Thyroid gland (tissue), 4 donors: ENCODE data around the gene GLB1L. TPM values are rescaled to one million over a fixed set of nuclear protein-coding genes. Genes with fewer than 3 reads are reported as not detected.

Source experiments
- DNase-seq, 2 donors: peaks; one replicate each; pipeline ENCODE4 v3.0.0-alpha.2; 2019
- H3K27ac ChIP-seq, 3 donors: fragments of 200-600 bp; sonication (generic); 1 replicate in 2 of 3; 2 replicates in 1 of 3; pipeline ENCODE4 v1.5.1; 2016 to 2019; ENCODE audit warnings: mild to moderate bottlenecking in 1 of 3, moderate library complexity in 1 of 3
- H3K27me3 ChIP-seq: fragments of 200-600 bp; sonication (generic); one replicate; pipeline ENCODE4 v1.5.1; 2019
- H3K36me3 ChIP-seq, 2 donors: fragments of 200-600 bp; sonication (generic); one replicate each; pipeline ENCODE4 v1.5.1; 2016 to 2019
- H3K4me1 ChIP-seq, 2 donors: fragments of 200-600 bp; sonication (generic); one replicate each; pipeline ENCODE4 v1.5.1; 2017 to 2019
- H3K4me3 ChIP-seq, 3 donors: fragments of 200-600 bp; sonication (generic); replicated peaks in 1 of 3; 1 replicate in 2 of 3; 2 replicates in 1 of 3; pipeline ENCODE4 v1.5.1; 2016; ENCODE audit warnings: mild to moderate bottlenecking in 1 of 3
- H3K9me3 ChIP-seq: fragments of 200-600 bp; sonication (generic); one replicate; pipeline ENCODE4 v1.5.1; 2017
- POLR2A ChIP-seq, 2 donors: fragments of 450-650 bp; IDR thresholded peaks; one replicate each; pipeline ENCODE4 v1.6.1; 2017; ENCODE audit warnings: antibody characterized with exemption in 2 of 2, mild to moderate bottlenecking in 2 of 2, moderate library complexity in 1 of 2
- WGBS, 2 donors: methylation state at CpG; one replicate each; pipeline ENCODE4 v1.1.5; 2017; 5-methylcytosine and 5-hydroxymethylcytosine counted together
- intact Hi-C: fragments of 100-400 bp; cut with DNase I; formaldehyde crosslinking; loops from one replicate; pipeline ENCODE4 v1.15.1; 2023
- total RNA-seq, 4 donors: library from RNA; depleted of rRNA; stranded (reverse); fragments of >200 nt; gene quantifications; one replicate each; pipeline ENCODE4 v1.2.3, GENCODE V29; 2016
- TF ChIP-seq, protein P1 (sequence below), 6 experiments: fragments of 200-600 bp in 3 of 6; fragments of 450-650 bp in 3 of 6; sonication (generic) in 3 of 6; IDR thresholded peaks; one replicate each; pipeline ENCODE4 v1.5.1; 2016 to 2019; ENCODE audit warnings: antibody characterized with exemption in 6 of 6, mild to moderate bottlenecking in 2 of 6, inconsistent platforms in 1 of 6, moderate library complexity in 1 of 6

GLB1L gene
- total RNA-seq, 4 donors from 2014 or later = 12.9 to 24.6 (median 14.9) TPM

DNA sequence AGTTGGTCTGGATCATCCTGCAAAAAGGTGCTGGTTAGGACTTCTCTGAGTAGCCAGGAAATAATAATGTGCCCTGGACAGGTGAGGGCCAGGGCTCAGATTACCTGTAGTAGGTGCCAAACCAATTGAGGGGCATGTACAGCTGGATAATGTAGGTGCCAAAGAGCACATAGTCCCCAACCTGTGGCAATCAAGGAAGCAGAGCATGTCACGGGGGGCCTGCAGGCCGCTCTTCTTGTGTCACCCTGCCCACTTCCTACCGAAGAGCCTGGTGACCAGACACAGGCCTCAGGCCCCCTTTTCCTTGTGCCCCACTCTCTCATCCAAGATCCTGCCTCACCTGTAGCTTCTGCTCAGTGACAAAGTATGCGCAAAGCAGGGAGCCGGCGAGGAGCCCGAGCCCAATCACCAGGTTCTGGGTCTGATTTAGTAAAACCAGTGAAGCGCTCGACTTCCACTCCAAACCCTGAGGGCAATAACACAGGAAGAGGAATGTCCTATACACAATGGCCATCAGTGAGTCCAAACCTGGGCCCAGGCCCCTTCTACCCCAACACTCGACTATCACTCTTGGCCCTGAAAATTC is 31.7 kb downstream of the GLB1L start:
- intact Hi-C loops = loop anchor here (5.0 kb wide), 1 partner anchor 36 kb away; the partner anchor contains the start of genes CNPPD1 and RETREG2
- H3K9me3 ChIP-seq = no peaks in the 10 kb centered on the region
- H3K36me3 ChIP-seq = peaks cover 27 to 54% of the 10 kb centered on the region in 2 donors
- H3K4me3 ChIP-seq = no peak overlapping the region
- H3K27me3 ChIP-seq = no peaks in the 10 kb centered on the region
- TF ChIP-seq, protein P1, sequence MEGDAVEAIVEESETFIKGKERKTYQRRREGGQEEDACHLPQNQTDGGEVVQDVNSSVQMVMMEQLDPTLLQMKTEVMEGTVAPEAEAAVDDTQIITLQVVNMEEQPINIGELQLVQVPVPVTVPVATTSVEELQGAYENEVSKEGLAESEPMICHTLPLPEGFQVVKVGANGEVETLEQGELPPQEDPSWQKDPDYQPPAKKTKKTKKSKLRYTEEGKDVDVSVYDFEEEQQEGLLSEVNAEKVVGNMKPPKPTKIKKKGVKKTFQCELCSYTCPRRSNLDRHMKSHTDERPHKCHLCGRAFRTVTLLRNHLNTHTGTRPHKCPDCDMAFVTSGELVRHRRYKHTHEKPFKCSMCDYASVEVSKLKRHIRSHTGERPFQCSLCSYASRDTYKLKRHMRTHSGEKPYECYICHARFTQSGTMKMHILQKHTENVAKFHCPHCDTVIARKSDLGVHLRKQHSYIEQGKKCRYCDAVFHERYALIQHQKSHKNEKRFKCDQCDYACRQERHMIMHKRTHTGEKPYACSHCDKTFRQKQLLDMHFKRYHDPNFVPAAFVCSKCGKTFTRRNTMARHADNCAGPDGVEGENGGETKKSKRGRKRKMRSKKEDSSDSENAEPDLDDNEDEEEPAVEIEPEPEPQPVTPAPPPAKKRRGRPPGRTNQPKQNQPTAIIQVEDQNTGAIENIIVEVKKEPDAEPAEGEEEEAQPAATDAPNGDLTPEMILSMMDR (IDR thresholded peaks at IDR 0.05) = no peak
- TF ChIP-seq POLR2A (IDR thresholded peaks at IDR 0.05) = no peak
- no peak for DNase-seq
- H3K27ac ChIP-seq = peak overlapping the region in 1 of 3 donors; percentile 0
- 93 to 96% methylated on average over 7 to 10 of the region's 10 CpGs for WGBS, 2 donors
- peaks cover 19 to 21% of the 10 kb centered on the region in 2 donors for H3K4me1 ChIP-seq

DNA sequence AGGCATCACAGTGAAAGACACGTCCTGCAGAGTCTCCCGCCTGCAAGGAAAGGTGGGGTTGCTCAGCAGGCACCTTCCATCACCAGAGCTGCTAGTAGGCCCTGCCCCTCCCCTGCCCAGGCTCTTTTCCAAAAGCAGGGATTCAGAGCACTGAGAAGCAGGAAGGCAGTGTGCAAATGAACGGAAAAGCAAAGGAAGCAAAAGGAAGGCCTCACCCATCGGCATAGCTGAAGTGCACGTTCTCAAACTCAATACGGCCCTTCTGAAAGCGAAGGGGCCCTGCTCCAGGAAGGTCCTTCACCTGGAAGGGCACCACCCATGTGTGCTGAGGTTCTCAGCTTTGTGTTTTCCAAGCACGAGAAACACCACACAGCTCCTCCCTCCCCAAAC is 32.2 kb downstream of the GLB1L start:
- intact Hi-C loops = loop anchor here (5.0 kb wide), 1 partner anchor 36 kb away; the partner anchor contains the start of genes CNPPD1 and RETREG2
- H3K36me3 ChIP-seq = peaks cover 27 to 58% of the 10 kb centered on the region in 2 donors
- 81 to 88% methylated on average over 8 of the region's 8 CpGs for WGBS, 2 donors
- peaks cover 21 to 26% of the 10 kb centered on the region in 2 donors for H3K4me1 ChIP-seq
- no peak overlapping the region for H3K4me3 ChIP-seq
- no peak for TF ChIP-seq POLR2A (IDR thresholded peaks at IDR 0.05)
- TF ChIP-seq, protein P1 (IDR thresholded peaks at IDR 0.05) = no peak
- no peak for DNase-seq
- H3K27me3 ChIP-seq = no peaks in the 10 kb centered on the region
- peak overlapping the region in 1 of 3 donors; percentile 0 for H3K27ac ChIP-seq
- H3K9me3 ChIP-seq = no peaks in the 10 kb centered on the region

DNA sequence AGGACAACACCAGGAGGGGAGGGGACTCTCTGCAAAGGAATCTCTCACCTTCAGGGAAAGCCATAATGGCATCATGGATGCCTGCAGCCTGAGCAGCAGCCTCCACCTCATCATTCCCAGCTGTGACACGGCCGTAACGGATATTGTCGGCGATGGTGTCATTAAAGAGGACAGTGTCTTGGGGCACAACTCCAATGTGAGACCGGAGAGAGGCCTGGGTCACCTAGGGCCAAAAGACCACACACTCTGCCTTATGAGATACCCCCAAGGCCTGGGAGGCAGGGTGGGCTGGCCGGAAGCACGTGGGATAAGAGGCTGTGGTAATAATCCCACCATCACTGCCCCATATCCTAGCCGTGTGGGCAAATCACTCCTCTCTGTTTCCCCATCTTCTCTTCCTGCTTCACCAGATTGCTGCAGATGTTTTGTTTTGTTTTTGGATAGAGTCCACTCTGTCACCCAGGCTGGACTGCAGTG is 34.3 kb downstream of the GLB1L start:
- intact Hi-C loops = loop anchor here (5.0 kb wide), 1 partner anchor 34 kb away; the partner anchor contains the start of genes CNPPD1 and RETREG2
- H3K27me3 ChIP-seq = no peaks in the 10 kb centered on the region
- DNase-seq = no peak
- H3K4me1 ChIP-seq = peaks cover 17 to 26% of the 10 kb centered on the region in 2 donors
- H3K4me3 ChIP-seq = no peak overlapping the region
- TF ChIP-seq, protein P1 (IDR thresholded peaks at IDR 0.05) = no peak
- no peak for TF ChIP-seq POLR2A (IDR thresholded peaks at IDR 0.05)
- H3K36me3 ChIP-seq = peaks cover 27 to 58% of the 10 kb centered on the region in 2 donors
- H3K27ac ChIP-seq = peak overlapping the region in 1 of 3 donors; percentile 94
- 91 to 93% methylated on average over 9 of the region's 9 CpGs for WGBS, 2 donors
- H3K9me3 ChIP-seq = no peaks in the 10 kb centered on the region

DNA sequence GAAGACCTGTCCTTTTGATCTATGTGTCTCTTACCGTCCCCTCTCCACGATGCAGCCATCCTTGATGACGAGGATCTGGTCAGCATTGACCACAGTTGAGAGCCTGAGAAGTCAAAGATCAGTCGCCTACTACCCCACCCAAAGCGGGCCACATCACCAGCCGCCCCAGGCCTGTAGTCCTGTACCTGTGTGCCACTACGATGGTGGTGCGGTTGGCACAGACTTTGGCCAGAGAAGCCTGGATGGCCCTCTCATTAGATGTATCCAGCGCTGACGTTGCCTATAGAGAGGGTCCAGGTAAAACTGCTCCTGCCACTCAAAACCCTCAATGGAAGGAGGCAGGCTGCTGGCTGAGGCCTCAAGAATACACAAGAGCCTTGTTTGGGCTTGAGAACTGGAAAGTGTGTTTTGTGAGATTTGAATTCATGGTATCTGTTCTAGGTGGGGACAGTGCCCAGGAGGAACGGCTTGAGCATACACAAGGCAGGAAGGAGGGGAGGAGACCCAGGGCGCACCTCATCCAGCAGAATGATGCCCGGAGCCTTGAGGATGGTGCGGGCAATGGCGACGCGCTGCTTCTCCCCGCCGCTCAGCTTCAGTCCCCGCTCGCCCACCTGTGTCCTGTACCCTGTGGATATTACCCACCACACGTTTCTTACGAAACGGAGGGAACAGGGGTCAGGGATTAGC is 34.9 kb downstream of the GLB1L start:
- Histone ChIP-seq H3K27ac (peak overlapping the region in 2 of 3 donors; percentile 15 to 94), H3K27me3 (no peaks in the 10 kb centered on the region), H3K4me3 (no peak overlapping the region), H3K36me3 (peaks cover 27 to 58% of the 10 kb centered on the region in 2 donors), H3K9me3 (no peaks in the 10 kb centered on the region), H3K4me1 (peaks cover 17 to 27% of the 10 kb centered on the region in 2 donors)
- intact Hi-C loops = loop anchor here (5.0 kb wide), 1 partner anchor 33 kb away; the partner anchor contains the start of genes CNPPD1 and RETREG2
- TF ChIP-seq, protein P1 (IDR thresholded peaks at IDR 0.05) = no peak
- no peak for TF ChIP-seq POLR2A (IDR thresholded peaks at IDR 0.05)
- WGBS, 2 donors = 94% methylated on average over 20 to 24 of the region's 24 CpGs
- no peak for DNase-seq
